Activated naive CD8-positive, alpha-beta T cell treated with anti-CD3 and anti-CD28 coated beads, Interleukin-2, amount 10 ng/mL, durations not matched to agents 7 days and 5 days (primary cell): ENCODE results near the gene FNDC3B. TPM values are rescaled to one million over a fixed set of nuclear protein-coding genes. Genes with fewer than 3 reads are reported as not detected.
"Not testable (repeated sequence)": the region's sequence is repeated elsewhere in the genome, so short reads cannot be mapped to it uniquely, and the experiment has no call there.

Experiments used
- ATAC-seq: fragments of 150-1000 bp; cut with Tn5 transposase; one replicate; pipeline ENCODE4 v1.10.0; 2021; ENCODE audit warnings: low read depth, moderate library complexity
- POLR2A ChIA-PET: fragments of 350-600 bp; sonication (Branson Sonifier 250); formaldehyde crosslinking; loops from one replicate; lab custom pipeline; 2021; ENCODE audit warnings: antibody characterized with exemption; lab: Charles Lee
- DNase-seq: peaks from one replicate; pipeline ENCODE4 v3.0.0; 2021
- H3K27ac Mint-ChIP-seq: one replicate; pipeline ENCODE4 v1.8.0; 2022; ENCODE audit warnings: mild to moderate bottlenecking, mixed read lengths
- H3K27me3 Mint-ChIP-seq: one replicate; pipeline ENCODE4 v1.8.0; 2022; ENCODE audit warnings: mild to moderate bottlenecking, moderate library complexity, mixed read lengths
- H3K36me3 Mint-ChIP-seq: one replicate; pipeline ENCODE4 v1.8.0; 2021; ENCODE audit warnings: mild to moderate bottlenecking, mixed read lengths
- H3K4me1 Mint-ChIP-seq: one replicate; pipeline ENCODE4 v1.8.0; 2021; ENCODE audit warnings: mixed read lengths
- H3K4me3 Mint-ChIP-seq: one replicate; pipeline ENCODE4 v1.8.0; 2022; ENCODE audit warnings: mild to moderate bottlenecking, moderate library complexity, mixed read lengths
- H3K9me3 Mint-ChIP-seq: one replicate; pipeline ENCODE4 v1.8.0; 2021; ENCODE audit warnings: mixed read lengths
- total RNA-seq, 2 experiments: library from RNA; stranded (reverse); gene quantifications; one replicate each; pipeline ENCODE4 v1.2.3, GENCODE V29; 2021

FNDC3B gene
- total RNA-seq, 2 experiments from 2014 or later, result 15.8 to 16.3 TPM

DNA sequence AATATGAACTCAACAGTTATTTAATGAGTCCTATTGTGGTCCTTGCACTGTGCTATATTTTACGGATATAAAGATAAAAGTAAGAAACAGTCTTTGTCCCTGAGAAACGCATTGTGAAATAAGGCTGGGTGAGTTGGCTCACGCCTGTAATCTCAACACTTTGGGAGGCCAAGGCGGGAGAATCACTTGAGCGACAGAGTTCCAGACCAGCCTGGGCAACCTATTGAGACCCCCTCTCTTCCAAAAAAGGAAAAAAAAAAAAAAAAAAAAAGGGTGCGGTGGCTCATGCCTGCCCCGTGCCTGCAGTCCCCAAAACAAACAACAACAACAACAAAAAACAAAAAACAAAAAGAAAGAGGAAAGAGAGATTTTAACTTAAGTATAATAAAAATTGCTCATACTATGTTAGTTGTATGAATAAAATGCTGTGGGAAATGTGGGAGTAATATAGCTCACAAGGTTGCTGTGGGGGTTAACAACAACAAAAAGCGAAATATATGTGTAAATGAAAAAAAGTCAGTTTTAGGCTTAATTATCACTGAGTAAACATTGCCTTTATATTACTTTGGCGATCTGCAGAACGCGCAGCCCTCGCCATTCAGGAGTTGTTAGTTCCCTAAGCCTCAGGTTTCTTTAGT, 461 bp upstream of the FNDC3B start:
- Mint-ChIP-seq H3K9me3 (peaks cover 2% of the 10 kb centered on the region), H3K4me1 (peaks cover 14% of the 10 kb centered on the region), H3K27ac (peak overlapping the region; percentile 94), H3K4me3 (peak overlapping the region; percentile 97), H3K36me3 (peaks cover 2% of the 10 kb centered on the region), H3K27me3 (peaks cover 4% of the 10 kb centered on the region)
- POLR2A ChIA-PET, result interaction anchor here (0.5 to 1.0 kb wide), 2 partner anchors 69 to 1665 kb away, joined by 3 to 8 read pairs; no protein-coding TSS in a partner anchor
- ATAC-seq, result peak; percentile 5
- DNase-seq, result no peak

DNA sequence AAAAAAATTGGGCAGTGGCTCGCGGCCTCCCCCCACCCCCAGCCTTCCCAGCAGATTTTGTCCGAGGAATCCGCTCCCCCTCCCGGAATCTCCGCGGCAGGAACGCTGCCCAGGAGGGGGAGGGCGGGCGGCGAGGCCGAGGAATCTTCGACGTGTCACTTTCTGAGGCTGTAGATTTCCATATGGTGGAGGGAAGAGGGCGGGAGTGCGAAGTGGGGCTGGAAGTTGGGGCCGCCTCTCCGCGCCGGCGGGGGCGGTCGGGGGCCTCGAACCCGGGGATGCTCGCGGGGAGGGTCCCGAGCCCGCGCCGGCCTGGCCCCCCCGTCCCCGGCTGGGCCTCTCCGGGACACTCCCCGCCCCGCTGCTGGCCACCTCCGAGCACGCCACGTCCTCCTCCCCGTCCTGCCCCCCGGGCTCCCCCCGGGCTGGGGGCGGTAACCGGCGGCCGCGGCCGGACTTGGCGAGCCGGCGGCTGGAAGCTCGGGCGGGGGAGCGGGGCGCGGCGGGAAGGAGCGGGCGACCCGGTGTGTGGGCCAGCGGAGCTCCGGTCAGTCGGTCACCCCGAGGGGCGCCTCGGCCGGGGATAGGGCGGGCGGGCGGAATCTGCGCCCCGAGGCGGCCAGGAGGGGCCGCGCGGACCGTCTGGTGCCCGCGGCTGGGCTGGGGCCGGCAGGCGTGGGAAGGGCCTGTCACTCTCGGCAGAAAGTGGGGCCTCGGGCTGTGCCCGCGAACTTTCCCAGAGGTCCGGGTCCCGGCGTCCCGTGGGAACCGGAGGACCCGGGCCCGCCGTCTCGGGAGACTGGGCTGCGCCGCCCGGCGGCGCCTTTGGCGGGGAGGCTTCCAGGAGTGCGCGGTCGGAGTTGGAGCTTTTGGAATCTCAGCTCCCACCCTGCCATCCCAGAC, 951 bp downstream of the FNDC3B start:
- Mint-ChIP-seq H3K4me1 (peaks cover 10% of the 10 kb centered on the region), H3K36me3 (peaks cover 2% of the 10 kb centered on the region), H3K27ac (no peak overlapping the region), H3K9me3 (no peaks in the 10 kb centered on the region), H3K4me3 (peak overlapping the region; percentile 77), H3K27me3 (peaks cover 4% of the 10 kb centered on the region)
- ATAC-seq (peak; percentile 23), DNase-seq (peak; percentile 61)
- POLR2A ChIA-PET, result interaction anchor here (0.9 kb wide), 1 partner anchor 59 kb away, joined by 3 read pairs; no protein-coding TSS in a partner anchor

DNA sequence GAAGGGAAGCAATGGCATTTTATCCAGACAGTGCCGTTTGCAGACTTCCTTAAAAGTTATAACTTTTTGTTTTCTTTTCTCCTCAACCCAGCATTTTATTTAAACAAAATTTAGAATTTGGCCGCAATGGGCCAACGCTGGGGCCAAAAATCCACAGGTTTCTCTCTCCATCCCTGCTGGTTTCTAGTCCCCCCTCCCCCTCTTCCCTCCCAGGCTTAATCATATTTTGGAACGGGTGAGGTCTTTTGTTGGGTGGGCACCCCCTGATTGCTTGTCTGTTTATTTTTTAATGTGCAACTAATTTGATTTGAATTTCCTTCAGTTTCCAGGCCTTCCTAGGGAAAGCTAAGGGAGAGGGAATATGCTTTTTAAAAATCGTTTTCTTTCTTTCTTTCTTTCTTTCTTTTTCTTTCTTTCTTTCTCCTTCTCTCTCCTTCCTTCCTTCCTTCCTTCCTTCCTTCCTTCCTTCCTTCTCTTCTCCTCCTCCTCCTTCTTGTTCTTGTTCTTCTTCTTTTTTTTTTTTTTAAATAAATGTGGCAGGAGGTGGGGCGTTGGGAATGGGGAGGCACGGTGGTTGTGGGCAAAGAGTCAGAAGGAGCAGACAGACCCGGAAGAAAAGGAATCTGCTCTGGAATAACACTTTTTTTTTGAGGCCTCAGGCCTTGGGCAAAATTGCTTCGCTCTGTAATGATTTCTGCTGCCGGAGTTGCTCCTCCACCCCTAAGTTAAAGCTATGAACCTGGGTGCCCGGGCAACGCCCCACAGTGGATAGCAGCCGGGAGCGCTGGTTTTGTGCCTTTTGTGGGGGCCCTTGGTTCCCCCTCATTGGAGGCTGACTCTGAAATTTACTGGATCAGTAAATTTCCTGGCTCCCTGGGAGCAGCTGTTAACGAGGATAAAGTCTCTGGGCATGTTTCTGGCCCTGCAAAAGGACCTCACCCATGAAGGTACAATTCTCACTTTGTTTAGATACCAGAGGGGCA, 1.9 kb downstream of the FNDC3B start:
- H3K9me3 Mint-ChIP-seq, result no peaks in the 10 kb centered on the region
- DNase-seq, result no peak
- peak overlapping the region; percentile 19 for H3K27ac Mint-ChIP-seq
- POLR2A ChIA-PET, result interaction anchor here (0.9 kb wide), 1 partner anchor 60 kb away, joined by 3 read pairs; no protein-coding TSS in a partner anchor
- H3K4me3 Mint-ChIP-seq, result peak overlapping the region; percentile 75
- ATAC-seq, result no peak
- peaks cover 12% of the 10 kb centered on the region for H3K4me1 Mint-ChIP-seq
- peaks cover 2% of the 10 kb centered on the region for H3K36me3 Mint-ChIP-seq
- peaks cover 4% of the 10 kb centered on the region for H3K27me3 Mint-ChIP-seq

DNA sequence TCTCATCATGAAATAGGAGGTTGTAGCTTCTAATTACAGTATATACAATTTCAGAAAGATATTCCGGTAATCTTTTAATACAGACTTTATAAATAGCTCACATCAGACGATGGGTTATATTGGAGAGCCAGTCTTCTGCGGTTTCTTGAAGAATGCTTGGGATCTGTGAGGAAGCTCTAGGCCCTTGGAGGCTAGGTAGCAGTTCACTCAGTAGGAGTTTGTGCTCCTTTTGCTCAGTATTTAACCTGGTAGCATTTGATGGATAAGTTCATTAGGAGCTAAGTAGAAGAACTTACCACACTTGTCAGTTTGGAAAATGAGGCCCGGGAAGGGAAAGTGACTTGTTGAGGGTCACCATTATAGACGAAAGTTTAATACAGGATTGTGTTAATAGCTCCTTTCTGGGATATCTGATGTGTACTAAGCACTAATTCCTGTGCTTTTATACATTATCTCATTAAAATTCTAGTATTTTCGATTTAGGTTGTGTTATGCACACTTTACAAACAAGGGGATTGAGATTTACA, 2.8 kb downstream of the FNDC3B start:
- Mint-ChIP-seq H3K9me3 (no peaks in the 10 kb centered on the region), H3K4me1 (peaks cover 12% of the 10 kb centered on the region), H3K27ac (no peak overlapping the region), H3K27me3 (peaks cover 4% of the 10 kb centered on the region), H3K4me3 (no peak overlapping the region), H3K36me3 (peaks cover 2% of the 10 kb centered on the region)
- DNase-seq, result no peak
- POLR2A ChIA-PET, result no interaction called here
- no peak for ATAC-seq

DNA sequence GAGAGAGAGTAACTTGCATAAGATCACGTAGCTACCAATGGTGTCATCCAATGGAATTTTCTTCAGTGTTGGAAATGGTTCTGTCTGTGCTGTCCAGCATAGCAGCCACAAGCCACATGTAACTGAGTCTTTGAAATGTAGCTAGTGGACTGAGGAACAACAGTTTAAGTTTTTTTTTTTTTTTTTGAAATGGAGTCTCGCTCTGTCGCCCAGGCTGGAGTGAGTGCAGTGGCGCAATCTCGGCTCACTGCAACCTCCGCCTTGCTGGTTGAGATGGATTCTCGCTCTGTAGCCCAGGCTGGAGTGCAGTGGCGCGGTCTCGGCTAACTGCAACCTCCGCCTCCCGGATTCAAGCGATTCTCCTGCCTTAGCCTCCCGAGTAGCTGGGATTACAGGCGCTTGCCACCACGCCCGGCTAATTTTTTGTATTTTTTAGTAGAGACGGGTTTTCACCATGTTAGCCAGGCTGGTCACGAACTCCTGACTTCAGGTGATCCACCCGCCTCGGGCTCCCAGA, 3.3 kb downstream of the FNDC3B start:
- H3K27ac Mint-ChIP-seq, POLR2A ChIA-PET, H3K36me3 Mint-ChIP-seq, H3K9me3 Mint-ChIP-seq, DNase-seq, H3K27me3 Mint-ChIP-seq, ATAC-seq, H3K4me3 Mint-ChIP-seq: not testable (repeated sequence)
- peaks cover 13% of the 10 kb centered on the region for H3K4me1 Mint-ChIP-seq

DNA sequence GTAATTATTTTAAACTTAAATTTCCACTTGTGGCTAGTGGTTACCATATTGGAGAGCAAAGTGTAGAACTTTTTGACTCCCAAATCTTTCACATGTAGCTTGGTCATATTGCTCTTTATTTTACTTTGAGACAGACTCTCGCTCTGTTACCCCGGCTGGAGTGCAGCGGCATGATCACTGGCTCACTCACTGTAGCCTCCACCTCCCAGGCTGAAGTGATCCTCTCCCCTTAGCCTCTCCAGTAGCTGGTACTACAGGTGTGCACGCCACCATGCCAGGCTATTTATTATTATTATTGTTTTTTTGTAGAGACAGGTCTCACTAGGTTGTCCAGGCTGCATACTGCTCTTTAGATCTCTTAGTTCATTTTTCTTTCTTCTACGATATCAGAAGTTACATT, 3.9 kb downstream of the FNDC3B start:
- DNase-seq (no peak), ATAC-seq (no peak)
- no peak overlapping the region for H3K27ac Mint-ChIP-seq
- H3K36me3 Mint-ChIP-seq, result peaks cover 4% of the 10 kb centered on the region
- peaks cover 1% of the 10 kb centered on the region for H3K27me3 Mint-ChIP-seq
- POLR2A ChIA-PET, result no interaction called here
- no peak overlapping the region for H3K4me3 Mint-ChIP-seq
- H3K9me3 Mint-ChIP-seq, result no peaks in the 10 kb centered on the region
- H3K4me1 Mint-ChIP-seq, result peaks cover 13% of the 10 kb centered on the region

DNA sequence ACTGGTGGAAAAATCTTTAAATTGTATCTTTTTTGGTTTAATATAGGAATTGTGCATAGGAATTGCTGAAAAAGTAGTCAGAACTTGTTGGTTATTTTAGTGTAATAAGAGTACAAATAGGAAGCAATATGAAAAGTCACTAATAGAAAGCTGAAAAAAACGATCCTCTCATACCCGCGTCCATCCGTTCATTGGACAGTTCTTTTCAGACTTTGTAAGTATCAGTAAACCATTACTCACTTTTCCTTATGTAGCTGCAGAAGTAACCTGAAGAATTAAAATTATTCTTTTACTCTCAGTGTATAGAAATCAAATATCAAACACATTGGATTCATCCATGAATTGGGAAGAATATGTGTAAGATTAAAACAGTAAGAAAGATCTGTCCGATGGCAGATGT, 4.4 kb downstream of the FNDC3B start:
- no peak overlapping the region for H3K4me3 Mint-ChIP-seq
- POLR2A ChIA-PET, result no interaction called here
- ATAC-seq, result no peak
- H3K36me3 Mint-ChIP-seq, result peaks cover 6% of the 10 kb centered on the region
- H3K4me1 Mint-ChIP-seq, result peaks cover 13% of the 10 kb centered on the region
- H3K9me3 Mint-ChIP-seq, result no peaks in the 10 kb centered on the region
- no peak for DNase-seq
- H3K27me3 Mint-ChIP-seq, result no peaks in the 10 kb centered on the region
- no peak overlapping the region for H3K27ac Mint-ChIP-seq

DNA sequence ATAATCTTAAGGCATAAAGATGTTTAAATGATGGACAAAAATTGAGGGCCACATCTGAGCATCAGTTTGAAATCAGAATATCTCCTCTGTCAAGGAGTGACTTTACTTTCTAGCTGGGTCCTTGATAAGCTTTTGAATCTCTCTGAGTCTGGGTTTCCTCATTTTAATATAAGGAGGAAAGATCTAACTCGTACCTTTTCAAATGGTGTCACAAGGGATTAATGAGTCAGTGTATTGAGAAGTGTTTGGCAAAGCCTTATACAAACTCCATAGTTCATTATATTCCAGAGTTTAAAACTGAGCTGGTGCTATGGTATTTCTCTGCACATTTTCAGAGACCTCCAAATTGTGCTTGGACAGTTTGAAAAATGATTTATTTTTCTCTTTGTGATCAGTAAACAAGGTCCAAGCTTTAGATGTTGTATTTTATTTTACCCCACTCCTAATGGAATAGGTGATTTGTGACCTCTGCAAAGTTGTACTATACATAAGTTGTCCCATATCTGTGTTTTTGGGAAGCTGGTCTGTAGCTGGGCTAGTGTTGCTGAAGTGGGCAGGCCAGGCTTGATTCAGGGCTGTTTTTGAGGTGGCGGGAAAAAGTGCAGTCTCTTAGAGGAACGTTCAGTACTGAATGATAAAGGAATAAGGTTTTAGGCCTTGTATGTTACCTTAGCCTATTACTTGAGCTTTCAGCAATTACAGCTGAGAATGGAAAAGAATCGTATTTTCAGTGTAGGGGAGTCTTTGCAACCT, 5.6 kb downstream of the FNDC3B start:
- H3K9me3 Mint-ChIP-seq, result no peaks in the 10 kb centered on the region
- H3K27me3 Mint-ChIP-seq, result no peaks in the 10 kb centered on the region
- no peak for ATAC-seq
- H3K36me3 Mint-ChIP-seq, result peaks cover 12% of the 10 kb centered on the region
- peaks cover 11% of the 10 kb centered on the region for H3K4me1 Mint-ChIP-seq
- no peak overlapping the region for H3K4me3 Mint-ChIP-seq
- H3K27ac Mint-ChIP-seq, result no peak overlapping the region
- DNase-seq, result no peak
- POLR2A ChIA-PET, result interaction anchor here (0.6 kb wide), 1 partner anchor 12 kb away, joined by 3 read pairs; no protein-coding TSS in a partner anchor

DNA sequence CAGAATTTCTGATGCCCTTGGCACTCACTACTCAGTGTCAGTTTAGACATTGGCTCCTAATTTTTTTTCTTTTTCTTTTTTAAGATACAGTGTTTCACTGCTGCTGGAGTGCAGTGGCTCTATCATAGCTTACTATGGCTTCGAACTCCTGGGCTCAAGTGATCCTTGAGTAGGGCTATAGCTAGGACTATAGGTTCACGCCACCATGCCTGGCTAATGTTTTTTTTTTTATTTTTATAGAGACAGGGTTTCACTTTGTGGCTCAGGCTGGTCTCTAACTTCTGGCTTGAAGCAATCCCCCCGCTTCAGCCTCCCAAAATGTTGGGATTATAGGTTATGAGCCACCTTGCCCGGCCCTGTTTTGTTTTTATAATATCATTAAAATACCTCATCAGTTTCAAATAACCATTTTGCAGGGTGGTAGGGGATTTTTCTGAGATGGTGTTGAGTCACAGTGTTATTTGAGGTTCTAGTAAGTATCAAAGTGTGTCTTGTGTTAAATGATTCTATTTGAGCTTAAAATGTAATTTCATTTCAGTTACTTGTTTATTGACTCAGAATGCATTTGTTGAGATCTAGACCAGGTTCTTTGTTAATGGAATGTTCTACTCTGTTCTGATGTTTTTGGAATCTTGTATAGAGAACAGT, 7.0 kb downstream of the FNDC3B start:
- Mint-ChIP-seq H3K27me3 (no peaks in the 10 kb centered on the region), H3K36me3 (peaks cover 15% of the 10 kb centered on the region), H3K4me1 (peaks cover 7% of the 10 kb centered on the region), H3K27ac (no peak overlapping the region), H3K9me3 (no peaks in the 10 kb centered on the region), H3K4me3 (no peak overlapping the region)
- POLR2A ChIA-PET, result no interaction called here
- DNase-seq, result no peak
- ATAC-seq, result no peak

DNA sequence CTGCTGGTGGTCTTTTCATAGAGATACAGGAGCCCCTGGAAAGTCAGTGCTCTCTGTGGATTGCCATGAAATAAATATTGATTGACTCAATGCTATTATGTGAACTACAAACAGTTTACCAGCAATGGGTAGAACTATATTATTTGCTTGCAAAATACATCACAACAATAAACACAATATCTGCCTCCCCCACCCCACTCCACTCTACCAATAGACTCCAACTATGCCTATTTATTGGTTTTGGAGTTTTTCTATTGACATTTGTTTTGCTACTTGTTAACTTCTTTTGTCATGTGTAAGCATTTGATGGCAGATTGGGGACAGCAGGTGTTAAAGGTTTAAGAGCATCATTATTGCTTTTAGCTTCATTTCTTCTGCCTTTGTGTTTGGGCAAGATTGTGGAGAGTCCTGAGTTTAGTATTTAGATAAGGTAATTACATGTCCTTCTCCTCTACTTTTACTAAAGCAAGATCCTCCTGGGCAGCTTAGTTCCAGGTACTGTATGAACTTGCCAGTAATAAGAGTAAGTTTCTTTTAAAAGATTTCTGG, 8.3 kb downstream of the FNDC3B start:
- peaks cover 5% of the 10 kb centered on the region for H3K4me1 Mint-ChIP-seq
- no peak for ATAC-seq
- H3K4me3 Mint-ChIP-seq, result no peak overlapping the region
- peaks cover 20% of the 10 kb centered on the region for H3K36me3 Mint-ChIP-seq
- no peaks in the 10 kb centered on the region for H3K27me3 Mint-ChIP-seq
- H3K27ac Mint-ChIP-seq, result no peak overlapping the region
- H3K9me3 Mint-ChIP-seq, result no peaks in the 10 kb centered on the region
- POLR2A ChIA-PET, result no interaction called here
- no peak for DNase-seq

DNA sequence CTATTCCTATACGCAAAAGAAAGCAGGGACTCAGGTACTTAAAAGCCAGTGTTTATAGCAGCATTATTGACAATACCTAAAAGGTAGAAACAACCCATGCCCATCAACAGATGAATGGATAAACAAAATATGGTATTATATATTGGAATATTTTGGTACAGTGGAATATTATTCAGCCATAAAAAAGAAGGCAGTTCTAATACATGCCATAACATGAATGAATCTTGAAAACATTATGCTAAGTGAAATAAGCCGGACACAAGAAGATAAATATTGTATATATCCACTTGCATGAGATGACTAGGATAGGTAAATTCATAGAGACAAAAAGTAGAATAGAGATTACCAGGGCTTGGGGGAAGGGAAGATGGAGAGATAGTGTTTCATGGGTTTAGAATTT, 9.2 kb downstream of the FNDC3B start:
- Mint-ChIP-seq H3K4me3 (no peak overlapping the region), H3K9me3 (no peaks in the 10 kb centered on the region), H3K36me3 (peaks cover 23% of the 10 kb centered on the region), H3K27me3 (no peaks in the 10 kb centered on the region), H3K4me1 (peaks cover 5% of the 10 kb centered on the region), H3K27ac (no peak overlapping the region)
- POLR2A ChIA-PET, result no interaction called here
- ATAC-seq (no peak), DNase-seq (no peak)
